HepG2 (cell line): ENCODE results near the gene NEIL1. TPM values are rescaled to one million over a fixed set of nuclear protein-coding genes. Genes with fewer than 3 reads are reported as not detected.

Source experiments
- KMT2B ChIP-seq: IDR thresholded peaks from 2 replicates; pipeline ENCODE4 v1.6.1; 2016; ENCODE audit warnings: missing genetic modification reagents, missing compliant biosample characterization
- MATR3 ChIP-seq: sonication (generic); formaldehyde crosslinking; IDR thresholded peaks from 2 replicates; pipeline ENCODE4 v1.4.0; 2020; ENCODE audit warnings: missing genetic modification reagents
- NAIF1 ChIP-seq: sonication (generic); formaldehyde crosslinking; IDR thresholded peaks from 2 replicates; pipeline ENCODE4 v1.5.0; 2020; ENCODE audit warnings: mild to moderate bottlenecking, missing genetic modification reagents, borderline replicate concordance
- NCOR1 ChIP-seq: fragments of 200-600 bp; sonication (generic); IDR thresholded peaks from 2 replicates; pipeline ENCODE4 v1.7.0; 2017; ENCODE audit warnings: antibody characterized with exemption, low read length, borderline replicate concordance
- NFE2 ChIP-seq: sonication (generic); formaldehyde crosslinking; IDR thresholded peaks from 2 replicates; pipeline ENCODE4 v1.4.0; 2020; ENCODE audit warnings: missing genetic modification reagents
- POLR2AphosphoS2 ChIP-seq: IDR thresholded peaks from 2 replicates; pipeline ENCODE4 v1.6.1; 2011; ENCODE audit warnings: low read depth, low read length, improper control_type of control experiment
- RFXANK ChIP-seq: IDR thresholded peaks from 2 replicates; pipeline ENCODE4 v1.6.1; 2016
- SETDB1 ChIP-seq: sonication (generic); formaldehyde crosslinking; IDR thresholded peaks from 2 replicates; pipeline ENCODE4 v1.5.1; 2020; ENCODE audit warnings: missing genetic modification reagents, mild to moderate bottlenecking, borderline replicate concordance
- TCF7 ChIP-seq: sonication (generic); IDR thresholded peaks from 2 replicates; pipeline ENCODE4 v1.6.1; 2016; ENCODE audit warnings: antibody characterized with exemption, low read depth
- ZNF124 ChIP-seq: sonication (generic); formaldehyde crosslinking; IDR thresholded peaks from 2 replicates; pipeline ENCODE4 v1.4.0; 2020; ENCODE audit warnings: missing genetic modification reagents
- ZNF282 ChIP-seq: fragments of 450-650 bp; IDR thresholded peaks from 2 replicates; pipeline ENCODE4 v1.6.1; 2018; ENCODE audit not compliant: partially characterized antibody
- ZNF382 ChIP-seq: sonication (generic); formaldehyde crosslinking; IDR thresholded peaks from 2 replicates; pipeline ENCODE4 v1.5.0; 2020; ENCODE audit warnings: missing genetic modification reagents, mild to moderate bottlenecking, borderline replicate concordance
- polyA plus RNA-seq, 8 experiments: library from polyadenylated mRNA; depleted of rRNA in 3 of 8; stranded (reverse) in 7 of 8; unstranded in 1 of 8; fragments of >200 nt; fragmentation: Illumina TruSeq in 4 of 8; extraction: Trizol in 4 of 8; gene quantifications; 2 replicates each; pipeline versions ENCODE4 v1.2.1 to v1.2.3, GENCODE V29; 2011 to 2016; ENCODE audit warnings: low read depth in 4 of 8, missing spikeins in 1 of 8, mixed read lengths in 1 of 8; ENCODE audit not compliant: insufficient read depth in 1 of 8
- total RNA-seq, 5 experiments: library from RNA; depleted of rRNA; stranded (reverse); fragments of >200 nt; fragmentation: Illumina TruSeq; extraction: Trizol; gene quantifications; 2 replicates each; pipeline ENCODE4 v1.2.3, GENCODE V29; 2016; ENCODE audit warnings: low read depth in 1 of 5
- TF ChIP-seq, protein P1 (sequence below): sonication (generic); IDR thresholded peaks from 2 replicates; pipeline ENCODE4 v1.6.1; 2016; ENCODE audit warnings: low read depth, borderline replicate concordance
- TF ChIP-seq, protein P2 (sequence below): sonication (generic); formaldehyde crosslinking; IDR thresholded peaks from 2 replicates; pipeline ENCODE4 v1.4.0; 2020; ENCODE audit warnings: missing genetic modification reagents
- TF ChIP-seq, protein P3 (sequence below): sonication (generic); formaldehyde crosslinking; IDR thresholded peaks from 2 replicates; pipeline ENCODE4 v1.8.0; 2022; ENCODE audit warnings: mild to moderate bottlenecking, missing genetic modification reagents, moderate library complexity
- TF ChIP-seq, protein P4 (sequence below): IDR thresholded peaks from 2 replicates; pipeline ENCODE4 v1.6.1; 2016; ENCODE audit warnings: missing genetic modification reagents, missing compliant biosample characterization
- TF ChIP-seq, protein P5 (sequence below): sonication (generic); formaldehyde crosslinking; IDR thresholded peaks from 2 replicates; pipeline ENCODE4 v1.8.0; 2022; ENCODE audit warnings: missing genetic modification reagents, mild to moderate bottlenecking, borderline replicate concordance
- TF ChIP-seq, protein P6 (sequence below): sonication (generic); formaldehyde crosslinking; IDR thresholded peaks from 2 replicates; pipeline ENCODE4 v1.8.0; 2022; ENCODE audit warnings: missing genetic modification reagents, mild to moderate bottlenecking, moderate library complexity, borderline replicate concordance
- TF ChIP-seq, protein P7 (sequence below): sonication (generic); formaldehyde crosslinking; IDR thresholded peaks from 2 replicates; pipeline ENCODE4 v1.4.0; 2020; ENCODE audit warnings: missing genetic modification reagents

The NEIL1 gene
- total and polyA plus RNA-seq, 2 of the 13 experiments (the other 11 are each of a cell fraction or from before 2014, with no cell fraction given): 10.4 to 15.5 TPM

DNA sequence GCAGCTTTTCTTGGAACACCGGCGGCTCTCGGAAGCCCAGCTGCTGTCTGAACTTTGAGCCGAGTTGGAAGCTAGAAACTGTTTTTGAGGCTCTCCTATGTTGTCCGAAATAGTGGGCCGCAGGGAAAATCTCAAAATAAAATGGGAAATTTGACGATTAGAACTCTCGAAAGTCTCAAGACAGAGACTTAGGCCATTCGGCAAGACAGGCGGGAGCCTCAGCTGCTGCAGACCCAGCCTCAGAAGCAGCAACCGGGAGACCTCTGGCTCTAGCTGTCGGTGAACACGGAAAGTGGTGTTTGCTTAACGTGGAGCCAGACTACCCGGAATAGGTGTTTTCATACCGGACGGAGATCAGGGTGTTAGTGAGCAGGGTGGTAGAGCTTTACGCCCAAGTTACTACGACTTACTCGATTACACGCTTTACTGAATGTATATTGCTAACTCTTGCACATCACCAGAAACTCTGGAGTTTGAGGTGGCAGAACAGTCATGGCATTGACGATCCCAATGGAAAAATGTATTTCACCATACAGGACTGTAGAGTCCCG is 21.9 kb downstream of the NEIL1 start (continued):
- TF ChIP-seq, protein P1, sequence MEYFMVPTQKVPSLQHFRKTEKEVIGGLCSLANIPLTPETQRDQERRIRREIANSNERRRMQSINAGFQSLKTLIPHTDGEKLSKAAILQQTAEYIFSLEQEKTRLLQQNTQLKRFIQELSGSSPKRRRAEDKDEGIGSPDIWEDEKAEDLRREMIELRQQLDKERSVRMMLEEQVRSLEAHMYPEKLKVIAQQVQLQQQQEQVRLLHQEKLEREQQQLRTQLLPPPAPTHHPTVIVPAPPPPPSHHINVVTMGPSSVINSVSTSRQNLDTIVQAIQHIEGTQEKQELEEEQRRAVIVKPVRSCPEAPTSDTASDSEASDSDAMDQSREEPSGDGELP: peak; percentile 97
- TF ChIP-seq, protein P2, sequence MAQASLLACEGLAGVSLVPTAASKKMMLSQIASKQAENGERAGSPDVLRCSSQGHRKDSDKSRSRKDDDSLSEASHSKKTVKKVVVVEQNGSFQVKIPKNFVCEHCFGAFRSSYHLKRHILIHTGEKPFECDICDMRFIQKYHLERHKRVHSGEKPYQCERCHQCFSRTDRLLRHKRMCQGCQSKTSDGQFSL: no peak
- TF ChIP-seq, protein P3, sequence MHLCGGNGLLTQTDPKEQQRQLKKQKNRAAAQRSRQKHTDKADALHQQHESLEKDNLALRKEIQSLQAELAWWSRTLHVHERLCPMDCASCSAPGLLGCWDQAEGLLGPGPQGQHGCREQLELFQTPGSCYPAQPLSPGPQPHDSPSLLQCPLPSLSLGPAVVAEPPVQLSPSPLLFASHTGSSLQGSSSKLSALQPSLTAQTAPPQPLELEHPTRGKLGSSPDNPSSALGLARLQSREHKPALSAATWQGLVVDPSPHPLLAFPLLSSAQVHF (CRISPR knock-in tag): 0 out of 2 replicates have a peak, but pooled peaks have one; percentile 54
- TF ChIP-seq, protein P4, sequence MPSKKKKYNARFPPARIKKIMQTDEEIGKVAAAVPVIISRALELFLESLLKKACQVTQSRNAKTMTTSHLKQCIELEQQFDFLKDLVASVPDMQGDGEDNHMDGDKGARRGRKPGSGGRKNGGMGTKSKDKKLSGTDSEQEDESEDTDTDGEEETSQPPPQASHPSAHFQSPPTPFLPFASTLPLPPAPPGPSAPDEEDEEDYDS (CRISPR knock-in tag): no peak
- TF ChIP-seq NCOR1 (peak; percentile 94), POLR2AphosphoS2 (no peak), ZNF382 (CRISPR knock-in tag) (no peak), KMT2B (CRISPR knock-in tag) (no peak; the same call in 1 of the 2 replicates), ZNF282 (no peak), MATR3 (CRISPR knock-in tag) (no peak), NAIF1 (peak; percentile 6; the same call in 1 of the 2 replicates), ZNF124 (CRISPR knock-in tag) (peak; percentile 39; the same call in 1 of the 2 replicates), RFXANK (CRISPR knock-in tag) (no peak), SETDB1 (no peak), NFE2 (CRISPR knock-in tag) (no peak), TCF7 (no peak)
- TF ChIP-seq, protein P5, sequence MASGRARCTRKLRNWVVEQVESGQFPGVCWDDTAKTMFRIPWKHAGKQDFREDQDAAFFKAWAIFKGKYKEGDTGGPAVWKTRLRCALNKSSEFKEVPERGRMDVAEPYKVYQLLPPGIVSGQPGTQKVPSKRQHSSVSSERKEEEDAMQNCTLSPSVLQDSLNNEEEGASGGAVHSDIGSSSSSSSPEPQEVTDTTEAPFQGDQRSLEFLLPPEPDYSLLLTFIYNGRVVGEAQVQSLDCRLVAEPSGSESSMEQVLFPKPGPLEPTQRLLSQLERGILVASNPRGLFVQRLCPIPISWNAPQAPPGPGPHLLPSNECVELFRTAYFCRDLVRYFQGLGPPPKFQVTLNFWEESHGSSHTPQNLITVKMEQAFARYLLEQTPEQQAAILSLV (CRISPR knock-in tag): 0 out of 2 replicates have a peak, but pooled peaks have one; percentile 8
- TF ChIP-seq, protein P6, sequence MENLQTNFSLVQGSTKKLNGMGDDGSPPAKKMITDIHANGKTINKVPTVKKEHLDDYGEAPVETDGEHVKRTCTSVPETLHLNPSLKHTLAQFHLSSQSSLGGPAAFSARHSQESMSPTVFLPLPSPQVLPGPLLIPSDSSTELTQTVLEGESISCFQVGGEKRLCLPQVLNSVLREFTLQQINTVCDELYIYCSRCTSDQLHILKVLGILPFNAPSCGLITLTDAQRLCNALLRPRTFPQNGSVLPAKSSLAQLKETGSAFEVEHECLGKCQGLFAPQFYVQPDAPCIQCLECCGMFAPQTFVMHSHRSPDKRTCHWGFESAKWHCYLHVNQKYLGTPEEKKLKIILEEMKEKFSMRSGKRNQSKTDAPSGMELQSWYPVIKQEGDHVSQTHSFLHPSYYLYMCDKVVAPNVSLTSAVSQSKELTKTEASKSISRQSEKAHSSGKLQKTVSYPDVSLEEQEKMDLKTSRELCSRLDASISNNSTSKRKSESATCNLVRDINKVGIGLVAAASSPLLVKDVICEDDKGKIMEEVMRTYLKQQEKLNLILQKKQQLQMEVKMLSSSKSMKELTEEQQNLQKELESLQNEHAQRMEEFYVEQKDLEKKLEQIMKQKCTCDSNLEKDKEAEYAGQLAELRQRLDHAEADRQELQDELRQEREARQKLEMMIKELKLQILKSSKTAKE: 0 out of 2 replicates have a peak, but pooled peaks have one; percentile 40
- TF ChIP-seq, protein P7, sequence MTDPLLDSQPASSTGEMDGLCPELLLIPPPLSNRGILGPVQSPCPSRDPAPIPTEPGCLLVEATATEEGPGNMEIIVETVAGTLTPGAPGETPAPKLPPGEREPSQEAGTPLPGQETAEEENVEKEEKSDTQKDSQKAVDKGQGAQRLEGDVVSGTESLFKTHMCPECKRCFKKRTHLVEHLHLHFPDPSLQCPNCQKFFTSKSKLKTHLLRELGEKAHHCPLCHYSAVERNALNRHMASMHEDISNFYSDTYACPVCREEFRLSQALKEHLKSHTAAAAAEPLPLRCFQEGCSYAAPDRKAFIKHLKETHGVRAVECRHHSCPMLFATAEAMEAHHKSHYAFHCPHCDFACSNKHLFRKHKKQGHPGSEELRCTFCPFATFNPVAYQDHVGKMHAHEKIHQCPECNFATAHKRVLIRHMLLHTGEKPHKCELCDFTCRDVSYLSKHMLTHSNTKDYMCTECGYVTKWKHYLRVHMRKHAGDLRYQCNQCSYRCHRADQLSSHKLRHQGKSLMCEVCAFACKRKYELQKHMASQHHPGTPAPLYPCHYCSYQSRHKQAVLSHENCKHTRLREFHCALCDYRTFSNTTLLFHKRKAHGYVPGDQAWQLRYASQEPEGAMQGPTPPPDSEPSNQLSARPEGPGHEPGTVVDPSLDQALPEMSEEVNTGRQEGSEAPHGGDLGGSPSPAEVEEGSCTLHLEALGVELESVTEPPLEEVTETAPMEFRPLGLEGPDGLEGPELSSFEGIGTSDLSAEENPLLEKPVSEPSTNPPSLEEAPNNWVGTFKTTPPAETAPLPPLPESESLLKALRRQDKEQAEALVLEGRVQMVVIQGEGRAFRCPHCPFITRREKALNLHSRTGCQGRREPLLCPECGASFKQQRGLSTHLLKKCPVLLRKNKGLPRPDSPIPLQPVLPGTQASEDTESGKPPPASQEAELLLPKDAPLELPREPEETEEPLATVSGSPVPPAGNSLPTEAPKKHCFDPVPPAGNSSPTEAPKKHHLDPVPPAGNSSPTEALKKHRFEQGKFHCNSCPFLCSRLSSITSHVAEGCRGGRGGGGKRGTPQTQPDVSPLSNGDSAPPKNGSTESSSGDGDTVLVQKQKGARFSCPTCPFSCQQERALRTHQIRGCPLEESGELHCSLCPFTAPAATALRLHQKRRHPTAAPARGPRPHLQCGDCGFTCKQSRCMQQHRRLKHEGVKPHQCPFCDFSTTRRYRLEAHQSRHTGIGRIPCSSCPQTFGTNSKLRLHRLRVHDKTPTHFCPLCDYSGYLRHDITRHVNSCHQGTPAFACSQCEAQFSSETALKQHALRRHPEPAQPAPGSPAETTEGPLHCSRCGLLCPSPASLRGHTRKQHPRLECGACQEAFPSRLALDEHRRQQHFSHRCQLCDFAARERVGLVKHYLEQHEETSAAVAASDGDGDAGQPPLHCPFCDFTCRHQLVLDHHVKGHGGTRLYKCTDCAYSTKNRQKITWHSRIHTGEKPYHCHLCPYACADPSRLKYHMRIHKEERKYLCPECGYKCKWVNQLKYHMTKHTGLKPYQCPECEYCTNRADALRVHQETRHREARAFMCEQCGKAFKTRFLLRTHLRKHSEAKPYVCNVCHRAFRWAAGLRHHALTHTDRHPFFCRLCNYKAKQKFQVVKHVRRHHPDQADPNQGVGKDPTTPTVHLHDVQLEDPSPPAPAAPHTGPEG (CRISPR knock-in tag): no peak
